ENCODE measurements around the gene IMMP2L.
"Not testable (repeated sequence)": the region's sequence is repeated elsewhere in the genome, so short reads cannot be mapped to it uniquely, and the experiment has no call there.

Gene IMMP2L

DNA sequence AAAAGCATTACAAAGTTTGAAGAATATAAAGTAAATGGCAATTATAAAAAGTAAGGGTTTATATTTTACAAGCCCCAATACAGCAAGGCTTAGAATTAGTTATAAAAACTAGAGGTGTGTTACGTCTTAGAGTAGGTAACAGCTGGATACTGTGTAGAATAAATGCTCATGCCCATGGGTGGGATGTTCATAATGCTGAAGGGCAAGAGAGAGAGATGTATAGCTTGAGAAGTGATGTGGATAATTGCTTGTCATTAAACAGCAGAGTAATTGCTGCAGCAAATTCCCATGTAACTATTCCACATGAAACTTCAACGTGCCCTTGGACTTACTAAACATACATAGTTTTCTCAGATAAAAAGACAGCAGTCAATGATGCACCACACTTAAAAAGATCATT, 233.8 kb downstream of the IMMP2L start:
- peak; percentile 12 for DNase-seq

DNA sequence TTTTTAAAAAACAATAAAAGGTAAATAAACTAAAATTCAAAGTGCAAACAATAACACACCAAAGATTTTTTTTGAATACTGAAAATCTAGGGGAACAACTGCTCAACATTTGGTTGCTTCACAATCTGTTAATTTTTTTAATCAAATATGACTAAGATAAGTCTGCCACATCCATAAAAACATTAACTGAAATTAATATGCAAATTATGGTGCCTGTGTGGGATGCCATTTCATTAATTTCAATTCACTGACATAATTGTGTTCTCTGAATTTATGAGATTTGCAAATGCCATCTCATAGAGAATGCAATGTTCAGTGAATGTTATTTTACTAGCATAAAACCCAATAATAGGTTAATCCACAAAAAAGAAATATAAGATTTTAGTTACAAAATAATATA, 237.5 kb downstream of the IMMP2L start:
- DNase-seq: no peak

DNA sequence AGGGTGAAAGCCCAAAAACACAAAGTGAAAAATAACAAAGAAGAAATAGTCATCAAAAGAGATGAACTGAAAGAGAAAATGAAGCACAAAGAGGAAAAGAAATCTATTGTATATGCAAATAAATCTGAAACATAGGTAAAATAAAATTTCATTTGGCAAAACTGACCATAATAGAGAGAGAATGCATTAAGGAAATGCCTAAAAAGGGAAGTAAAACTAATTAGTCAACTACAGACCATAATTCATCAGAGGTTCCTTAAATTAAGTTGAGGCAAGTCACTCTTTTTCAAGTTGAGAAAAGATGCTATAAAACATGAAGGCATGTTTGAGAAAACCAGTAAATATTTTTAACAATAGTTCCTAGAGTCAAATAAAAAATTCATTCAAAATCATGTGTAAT, 238.1 kb downstream of the IMMP2L start:
- DNase-seq: no peak

DNA sequence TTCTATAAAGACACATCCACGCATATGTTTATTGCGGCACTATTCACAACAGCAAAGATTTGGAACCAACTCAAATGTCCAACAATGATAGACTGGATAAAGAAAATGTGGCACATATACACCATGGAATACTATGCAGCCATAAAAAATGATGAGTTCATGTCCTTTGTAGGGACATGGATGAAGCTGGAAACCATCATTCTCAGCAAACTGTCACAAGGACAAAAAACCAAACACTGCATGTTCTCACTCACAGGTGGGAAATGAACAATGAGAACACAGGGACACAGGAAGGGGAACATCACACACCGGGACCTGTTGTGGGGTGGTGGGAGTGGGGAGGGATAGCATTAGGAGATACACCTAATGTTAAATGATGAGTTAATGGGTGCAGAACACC, 238.6 kb downstream of the IMMP2L start:
- DNase-seq: not testable (repeated sequence)

DNA sequence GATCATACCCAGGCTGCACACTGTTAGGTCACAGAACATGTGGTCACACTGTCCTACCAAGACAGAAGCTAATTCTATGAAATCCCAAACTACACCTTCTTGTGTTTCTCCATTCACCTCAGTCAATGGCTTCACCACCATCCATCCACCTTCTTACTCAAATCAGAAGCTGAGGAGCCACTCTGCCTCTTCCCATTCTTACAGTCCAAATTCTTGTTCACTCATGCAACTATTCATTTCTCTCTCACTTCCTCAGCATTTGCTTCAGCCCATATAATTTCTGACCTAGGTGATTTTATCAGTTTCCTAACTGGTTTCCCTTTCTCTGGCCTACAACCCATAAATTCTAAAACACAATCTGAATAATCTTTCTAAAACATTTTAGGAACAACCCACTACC, 242.2 kb downstream of the IMMP2L start:
- no peak for DNase-seq

DNA sequence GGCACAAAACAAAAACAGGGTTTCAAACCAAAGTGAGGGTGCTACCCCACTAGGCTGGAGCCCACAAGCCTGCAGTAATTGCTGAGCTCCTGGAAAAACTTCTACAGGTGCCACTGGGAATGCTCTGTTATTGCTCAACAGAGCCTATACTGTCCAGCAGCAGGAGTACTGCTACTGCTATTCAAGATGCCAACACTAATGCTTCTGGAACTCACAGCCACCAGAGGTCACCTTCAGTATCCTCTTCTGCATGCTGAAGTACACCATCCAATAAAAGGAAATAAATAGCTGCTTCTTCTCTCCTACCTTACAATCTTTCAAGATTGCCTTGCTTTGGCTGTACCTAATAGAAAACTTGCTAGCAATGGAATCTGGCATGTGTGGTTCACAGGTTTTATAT, 249.3 kb downstream of the IMMP2L start:
- DNase-seq: no peak

DNA sequence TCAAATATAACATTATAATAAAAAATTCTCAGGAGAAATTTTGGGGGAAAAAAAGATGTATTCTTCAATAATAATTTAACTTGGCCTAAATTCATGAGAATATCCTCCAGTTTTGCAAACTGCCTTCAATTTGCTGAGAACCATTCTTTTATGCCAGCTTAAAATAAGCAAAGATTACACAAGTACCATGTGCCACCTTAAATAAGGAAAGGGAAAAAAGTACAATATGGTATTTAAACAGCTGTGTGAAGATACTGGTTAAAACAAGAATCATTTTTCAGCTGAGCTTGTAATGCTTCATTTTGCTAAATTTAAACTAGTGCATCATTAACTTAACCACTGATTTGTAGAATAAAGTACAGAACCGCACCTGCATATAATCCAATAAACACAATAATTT, 253.6 kb downstream of the IMMP2L start:
- no peak for DNase-seq

DNA sequence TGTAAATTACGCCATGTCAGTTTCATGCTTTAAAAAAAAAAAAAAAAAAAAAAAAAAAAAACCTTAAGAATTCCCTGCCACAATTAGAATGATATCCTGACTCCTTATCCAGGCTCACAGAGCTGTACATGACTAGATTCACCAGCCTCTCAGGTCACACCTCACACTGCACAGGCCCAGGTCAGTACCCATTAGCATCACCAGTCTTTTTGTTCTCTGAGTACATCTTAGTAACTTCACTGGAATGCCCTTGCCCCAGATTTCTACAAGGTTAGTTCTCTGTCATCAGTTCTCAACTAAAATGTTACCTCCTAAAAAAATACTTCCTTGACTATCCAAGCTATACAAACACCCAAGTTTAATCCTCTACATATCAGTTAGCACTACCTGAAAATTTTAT, 260.4 kb downstream of the IMMP2L start:
- no peak for DNase-seq

DNA sequence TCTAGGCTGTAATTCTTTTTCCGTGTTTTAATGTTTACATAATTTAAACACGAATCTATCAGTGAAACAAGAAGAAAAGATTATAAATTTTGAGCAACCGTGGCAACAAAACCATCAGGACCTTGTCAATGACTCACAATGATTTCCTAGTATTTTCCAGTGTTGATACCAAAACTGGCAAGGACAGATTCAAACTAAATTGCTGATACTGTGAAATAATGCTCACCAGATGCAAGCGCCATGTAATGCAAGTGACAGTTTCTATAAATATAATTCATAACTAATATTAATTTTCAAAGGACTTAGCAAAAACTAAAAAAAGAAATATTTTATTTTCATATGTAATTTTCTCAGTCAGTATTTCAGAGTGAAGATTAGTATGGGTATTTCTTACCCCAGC, 267.8 kb downstream of the IMMP2L start:
- no peak for DNase-seq

DNA sequence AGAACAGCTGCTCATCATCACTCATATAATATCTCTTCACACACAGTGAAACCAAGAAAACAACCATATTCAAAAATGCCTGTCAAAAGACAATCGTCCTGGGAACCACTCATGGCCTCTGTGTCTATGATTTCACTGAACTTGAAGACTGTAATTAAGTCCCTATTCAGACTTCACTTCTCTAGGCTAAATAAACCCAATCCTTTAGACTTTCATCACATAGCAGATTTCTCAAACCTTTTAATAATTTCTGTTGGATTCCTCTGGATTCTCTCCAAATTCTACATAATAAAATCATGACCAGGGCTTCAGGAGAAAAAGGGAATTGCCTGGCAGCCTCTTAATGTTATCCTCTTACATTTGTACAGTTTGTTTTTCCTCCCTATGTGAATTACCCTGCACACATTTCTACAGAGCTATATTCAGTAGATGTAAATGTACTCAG, 270.2 kb downstream of the IMMP2L start:
- peak; percentile 55 for DNase-seq

DNA sequence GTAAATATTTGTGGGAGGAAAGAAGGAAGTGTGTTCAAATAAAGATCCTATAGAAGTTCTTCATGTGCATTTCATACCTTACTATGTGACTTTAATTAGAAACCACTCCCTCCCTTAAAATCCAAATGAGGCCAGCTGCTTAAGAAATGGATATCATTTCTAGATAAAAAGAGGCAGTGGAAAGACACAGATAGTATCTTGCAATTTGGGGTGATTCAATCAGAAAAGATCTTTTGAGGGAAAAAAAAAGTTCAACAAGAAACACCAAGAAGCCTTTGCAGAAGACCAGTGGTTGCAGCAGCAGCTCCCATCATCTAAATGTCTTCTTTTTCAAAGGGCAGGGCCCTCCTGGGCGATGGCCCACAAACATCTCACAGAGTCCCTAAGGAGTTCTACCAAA, 271.3 kb downstream of the IMMP2L start:
- DNase-seq: no peak

DNA sequence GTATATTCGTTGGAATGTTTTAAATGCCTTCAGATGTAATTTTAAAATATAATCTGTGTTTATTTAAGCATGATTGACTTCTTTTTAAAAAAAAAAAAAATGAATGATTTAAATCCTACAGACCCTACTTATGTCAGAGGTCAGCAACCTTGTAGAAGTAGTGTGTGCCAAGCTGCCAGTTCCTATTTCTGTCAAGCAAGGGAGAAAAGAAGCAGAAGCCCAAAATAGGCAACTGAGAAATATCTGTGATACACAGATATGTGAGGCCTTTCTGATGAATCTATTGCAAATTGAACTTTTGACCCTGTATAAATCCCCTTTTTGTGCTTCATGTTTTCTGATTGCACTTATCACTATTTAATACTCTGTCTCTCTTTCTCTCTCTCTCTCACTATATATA, 271.9 kb downstream of the IMMP2L start:
- peak; percentile 65 for DNase-seq

DNA sequence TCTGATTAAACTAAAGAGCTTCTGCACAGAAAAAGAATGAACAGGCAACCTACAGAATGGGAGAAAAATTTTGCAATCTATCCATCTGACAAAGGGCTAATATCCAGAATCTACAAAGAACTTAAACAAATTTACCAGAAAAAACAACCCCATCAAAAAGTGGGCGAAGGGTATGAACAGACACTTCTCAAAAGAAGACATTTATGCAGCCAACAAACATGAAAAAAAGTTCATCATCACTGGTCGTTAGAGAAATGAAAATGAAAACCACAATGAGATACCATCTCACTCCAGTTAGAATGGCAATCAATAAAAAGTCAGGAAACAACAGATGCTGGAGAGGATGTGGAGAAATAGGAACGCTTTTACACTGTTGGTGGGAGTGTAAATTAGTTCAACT, 273.9 kb downstream of the IMMP2L start:
- DNase-seq: not testable (repeated sequence)

DNA sequence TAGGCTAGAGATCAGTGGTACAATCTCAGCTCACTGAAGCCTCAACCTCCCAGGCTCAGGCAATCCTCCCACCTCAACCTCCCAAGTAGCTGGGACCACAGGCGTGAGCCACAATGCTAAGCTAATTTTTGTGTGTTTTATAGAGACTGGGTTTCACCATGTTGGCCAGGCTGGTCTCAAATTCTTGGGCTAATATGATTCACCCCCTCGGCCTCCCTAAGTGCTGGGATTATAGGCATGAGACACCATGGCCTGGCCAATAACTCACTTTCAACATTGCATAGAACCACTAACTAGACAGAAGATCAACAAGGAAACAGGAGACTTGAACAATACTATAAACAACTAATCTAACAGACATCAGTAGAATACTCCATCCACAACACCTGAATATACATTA, 279.7 kb downstream of the IMMP2L start:
- DNase-seq: no peak

DNA sequence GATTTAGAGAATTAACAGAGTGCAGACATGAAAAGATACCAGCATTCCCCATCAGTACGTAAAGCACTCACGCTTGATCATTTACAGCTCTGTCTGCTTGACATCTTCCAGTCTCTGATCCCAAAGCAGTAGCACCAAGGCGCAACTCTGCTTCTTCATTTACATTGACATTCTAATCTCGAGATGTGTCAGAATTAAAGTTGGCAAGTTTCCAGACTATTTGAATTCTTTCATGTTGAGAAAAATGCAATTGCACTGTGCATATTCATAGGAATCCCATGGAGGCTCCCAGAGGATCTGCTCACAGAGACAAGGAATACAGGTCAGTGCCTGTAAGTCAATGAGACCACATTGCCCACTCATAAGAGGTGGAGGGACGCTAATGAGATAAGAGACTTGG, 287.4 kb downstream of the IMMP2L start:
- DNase-seq: peak; percentile 39

DNA sequence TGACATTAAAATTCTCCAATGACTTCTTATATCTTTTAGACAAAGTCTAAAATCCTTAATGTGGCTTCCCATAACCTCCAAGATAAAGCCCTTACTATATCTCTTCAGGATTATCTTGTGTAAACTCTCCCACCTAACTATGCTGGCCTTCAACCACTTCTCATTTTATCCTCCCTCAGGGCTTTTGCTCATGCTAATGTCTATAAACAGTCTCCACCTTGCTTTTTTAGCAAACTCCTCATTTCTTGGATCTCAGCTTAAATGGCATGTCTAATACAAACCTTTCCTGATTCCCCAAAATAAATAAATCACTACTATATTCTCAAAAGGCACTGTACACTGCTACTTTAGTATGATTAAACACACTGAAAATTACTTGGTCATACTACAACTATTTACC, 290.2 kb downstream of the IMMP2L start:
- DNase-seq: no peak

DNA sequence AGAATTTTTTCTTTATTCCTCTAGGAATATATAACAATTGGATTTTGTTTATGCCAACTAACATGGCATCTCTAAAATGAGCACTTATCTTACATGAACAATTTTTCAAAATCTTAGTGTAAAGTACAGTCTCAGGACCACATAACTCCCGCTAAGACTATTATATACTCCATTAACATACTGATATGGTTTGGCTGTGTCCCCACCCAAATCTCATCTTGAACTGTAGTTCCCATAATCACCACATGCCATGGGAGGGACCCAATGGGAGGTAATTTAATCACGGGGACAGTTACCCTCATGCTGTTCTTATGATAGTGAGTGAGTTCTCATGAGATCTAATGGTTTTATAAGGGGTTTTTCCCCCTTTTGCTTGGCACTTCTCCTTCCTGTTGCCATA, 291.5 kb downstream of the IMMP2L start:
- not testable (repeated sequence) for DNase-seq

DNA sequence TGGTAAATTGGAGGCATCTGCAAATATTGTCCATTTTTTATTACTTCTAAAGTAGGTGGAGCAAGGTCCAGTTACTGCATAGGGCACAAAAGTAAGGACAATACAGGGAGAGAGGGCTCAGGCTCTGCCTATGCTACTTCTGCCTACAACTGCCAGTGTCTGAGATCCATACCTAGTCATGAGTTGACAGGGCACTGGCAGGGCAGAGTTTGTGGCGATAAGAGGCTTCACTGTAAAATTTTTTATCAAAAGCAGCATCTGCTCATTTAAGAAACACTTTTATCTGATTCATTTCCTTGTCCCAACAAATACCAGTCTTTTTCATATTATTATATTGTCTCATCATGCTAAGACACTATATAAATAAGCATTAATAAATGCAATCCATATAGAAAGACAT, 293.4 kb downstream of the IMMP2L start:
- no peak for DNase-seq

DNA sequence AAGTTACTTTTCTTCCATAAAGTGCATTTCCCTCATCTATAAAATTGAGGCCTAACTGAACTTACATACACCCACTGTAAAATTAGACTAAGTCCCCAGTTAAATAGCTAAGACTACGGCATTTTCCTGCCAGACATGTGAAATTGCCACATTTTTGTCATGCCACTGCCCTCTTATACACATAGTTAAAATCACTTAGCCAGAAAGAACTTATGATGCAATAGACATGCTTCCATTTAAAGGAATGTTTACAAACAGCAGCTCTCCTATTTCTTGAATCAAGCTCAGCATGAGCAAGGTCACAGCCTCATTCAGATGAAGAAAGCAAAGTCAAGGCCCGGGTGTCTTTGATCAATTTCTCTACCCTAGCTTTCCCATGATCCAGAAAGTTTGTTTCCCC, 295.7 kb downstream of the IMMP2L start:
- no peak for DNase-seq

DNA sequence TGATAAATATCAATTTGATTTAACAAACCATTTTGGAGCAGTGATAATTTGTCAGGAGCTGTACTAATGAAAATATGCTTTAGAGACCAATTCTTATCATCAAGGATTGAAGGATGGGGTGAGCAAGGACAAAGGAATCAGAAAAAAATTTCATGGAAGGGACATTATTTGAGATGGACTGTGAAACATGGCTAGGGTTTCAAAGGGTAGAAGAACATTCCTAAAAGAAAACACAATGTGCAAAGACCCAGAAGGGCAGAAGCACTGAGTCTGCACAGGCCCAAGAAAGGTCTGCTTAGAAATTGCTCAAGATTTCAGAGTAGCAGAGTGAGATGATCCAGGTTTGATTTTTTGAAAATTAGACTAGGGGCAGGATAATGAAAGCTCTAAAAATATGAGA, 296.9 kb downstream of the IMMP2L start:
- no peak for DNase-seq

DNA sequence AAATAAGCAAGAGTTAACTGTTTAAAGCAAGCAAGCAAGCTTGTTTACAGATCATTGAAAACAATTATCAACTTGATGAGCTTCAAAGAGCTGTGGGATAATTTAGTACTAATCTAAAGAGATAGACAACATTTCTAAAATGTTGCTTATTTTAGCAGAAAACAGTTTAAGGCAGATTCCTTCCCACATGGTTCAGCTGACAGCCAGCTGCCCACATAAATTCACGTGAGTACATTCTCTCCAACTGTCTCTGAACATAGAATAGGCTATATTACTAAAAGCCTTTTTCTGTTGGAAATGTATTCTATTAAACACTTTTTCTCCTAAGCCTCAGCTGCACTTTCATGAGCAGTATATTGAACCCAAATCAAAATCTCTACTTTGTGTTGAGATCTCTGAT, 297.3 kb downstream of the IMMP2L start:
- no peak for DNase-seq

DNA sequence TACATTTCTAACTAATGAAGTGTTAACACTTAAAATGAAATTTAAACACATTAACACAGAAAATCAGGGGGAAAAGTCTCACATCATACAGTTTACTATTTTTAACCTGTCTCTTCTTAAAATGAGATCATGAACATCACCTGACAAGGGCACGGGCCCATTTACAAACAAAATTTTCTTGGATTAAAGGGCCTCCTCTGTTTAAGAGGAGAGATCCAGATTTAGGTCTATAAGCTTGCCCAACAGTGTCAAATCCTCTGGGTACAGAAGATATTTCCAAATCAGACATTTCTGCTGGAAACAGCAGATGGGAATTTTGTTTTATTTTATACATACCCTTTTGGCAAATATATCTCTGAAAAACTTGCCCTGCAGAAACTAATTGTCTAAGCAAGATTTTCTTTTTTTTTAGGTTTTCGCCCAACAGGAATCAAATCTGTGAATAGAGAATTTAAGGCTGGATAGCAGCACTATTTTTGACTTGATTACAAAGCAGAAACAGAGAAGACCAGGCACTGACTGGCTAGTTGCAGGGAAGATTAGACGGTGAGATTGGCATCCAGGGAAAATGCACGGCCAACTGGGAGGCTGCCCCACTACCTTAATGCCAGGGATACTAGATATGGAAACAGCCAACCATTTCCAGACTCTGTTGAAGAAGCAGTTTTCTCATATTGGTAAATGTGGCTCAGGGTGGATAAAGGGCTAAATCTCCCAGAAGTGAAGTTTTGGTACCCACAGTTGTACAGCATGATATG, 298.0 kb downstream of the IMMP2L start:
- no peak for DNase-seq

DNA sequence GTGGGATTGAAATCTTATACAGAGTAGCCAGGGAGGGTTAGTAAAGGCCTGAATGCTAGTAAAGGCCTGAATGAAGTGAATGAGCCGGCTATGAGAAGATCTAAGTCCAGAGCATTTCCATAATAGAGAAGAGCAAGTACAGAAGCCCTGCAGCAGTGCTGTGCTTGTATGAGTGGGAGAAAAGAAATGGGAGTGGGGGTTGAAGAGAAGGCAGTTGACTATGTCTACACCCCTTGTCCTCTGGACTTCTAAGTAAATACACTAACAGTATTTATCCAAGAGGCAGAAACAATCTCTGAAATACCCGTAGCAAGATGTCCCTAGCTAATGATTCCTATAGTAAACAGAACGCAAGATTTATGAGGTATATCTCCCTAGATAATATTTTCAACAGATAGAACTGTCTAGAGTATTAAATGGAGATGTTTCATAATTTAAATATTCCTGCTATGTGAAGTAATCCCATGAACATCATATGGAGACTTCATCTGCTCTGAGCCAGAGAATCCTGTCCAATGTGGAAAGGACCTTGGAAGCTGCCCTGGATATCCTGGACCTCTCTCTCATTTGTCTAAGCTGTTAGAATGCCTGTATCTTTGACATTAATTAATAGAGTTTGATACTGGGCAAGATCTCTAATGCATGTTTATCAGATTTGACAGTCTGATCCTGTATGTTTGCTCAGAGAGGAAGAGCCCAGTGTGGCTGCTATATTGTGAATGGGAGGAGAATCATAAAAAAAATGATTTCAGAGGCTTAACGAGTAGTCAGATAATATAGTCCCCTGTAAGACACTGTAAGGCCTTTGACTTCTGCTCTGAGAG, 299.8 kb downstream of the IMMP2L start:
- DNase-seq: no peak

DNA sequence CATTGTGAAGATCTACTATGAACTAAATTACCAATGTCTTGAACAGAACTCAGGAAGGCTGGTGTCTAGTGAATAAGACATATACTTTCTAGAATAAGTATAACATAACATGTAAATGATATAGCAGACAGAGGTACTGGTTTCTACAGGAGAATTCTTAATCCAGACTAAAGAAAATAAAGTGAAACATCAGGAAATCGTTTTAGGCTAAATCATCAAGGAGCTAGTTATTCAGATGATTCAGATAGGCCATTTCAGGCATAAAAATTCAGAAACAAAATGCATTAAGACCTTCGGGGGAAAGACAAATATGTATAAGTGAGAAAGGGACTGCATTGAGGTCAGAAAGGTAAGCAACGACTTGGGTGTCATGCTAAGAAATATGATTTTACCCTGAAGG, 300.8 kb downstream of the IMMP2L start:
- DNase-seq: no peak
